Measurements from ENCODE around the gene IGLL5.

IGLL5 gene

GRCh38 chr22:22887621-22888503, at the start of gene IGLL5:
IGLL5 (plus strand) TSS chr22:22887816; CDS start chr22:22888054, 238 bp downstream.
- DNase-seq: no peak

- no peak for DNase-seq
Observed at GRCh38 chr22:22838148-22838786, 49.3 kb upstream of the IGLL5 start.

GRCh38 chr22:22839570-22840314, 47.9 kb upstream of the IGLL5 start:
- DNase-seq: no peak

- DNase-seq: no peak
Observed at GRCh38 chr22:22840780-22841179, 46.8 kb upstream of the IGLL5 start.

DNA sequence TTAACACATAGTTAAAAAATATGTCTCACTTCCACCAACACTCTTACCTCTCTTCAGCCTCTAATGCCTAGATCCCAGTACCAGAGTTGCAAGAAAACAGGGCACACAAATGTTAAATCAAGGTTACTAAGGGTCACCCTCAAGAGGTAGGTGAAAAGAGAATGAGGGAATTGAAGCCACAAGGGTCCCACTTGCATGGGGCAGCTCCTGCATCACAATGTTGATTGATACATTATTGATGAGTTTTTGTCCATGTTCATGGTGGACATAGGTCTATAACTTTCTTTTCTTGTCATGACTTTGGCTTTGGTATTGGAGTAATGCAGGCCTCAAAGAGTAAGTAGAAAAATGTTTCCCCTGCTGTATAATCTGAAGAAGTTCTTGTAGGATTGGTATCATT, 46.0 kb upstream of the IGLL5 start:
- no peak for DNase-seq

DNA sequence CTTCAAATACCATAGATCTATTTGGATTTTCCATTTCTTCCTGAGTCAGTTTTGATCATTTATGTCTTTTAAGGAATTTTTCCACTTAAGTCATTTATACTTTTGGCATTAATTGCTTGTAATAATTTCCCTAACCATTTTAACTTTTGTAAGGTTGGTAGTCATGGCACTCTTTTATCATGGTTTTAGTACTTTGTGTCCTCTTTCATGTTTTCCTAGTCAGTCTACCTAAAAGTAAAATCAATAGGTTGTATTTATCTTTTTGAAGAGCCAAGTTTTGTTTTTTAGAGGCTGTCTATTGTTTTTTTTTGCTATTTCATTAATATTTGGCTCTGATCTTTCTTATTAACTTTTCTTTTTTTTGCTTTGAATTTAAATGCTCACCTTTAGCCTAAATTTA, 45.5 kb upstream of the IGLL5 start:
- no peak for DNase-seq

DNA sequence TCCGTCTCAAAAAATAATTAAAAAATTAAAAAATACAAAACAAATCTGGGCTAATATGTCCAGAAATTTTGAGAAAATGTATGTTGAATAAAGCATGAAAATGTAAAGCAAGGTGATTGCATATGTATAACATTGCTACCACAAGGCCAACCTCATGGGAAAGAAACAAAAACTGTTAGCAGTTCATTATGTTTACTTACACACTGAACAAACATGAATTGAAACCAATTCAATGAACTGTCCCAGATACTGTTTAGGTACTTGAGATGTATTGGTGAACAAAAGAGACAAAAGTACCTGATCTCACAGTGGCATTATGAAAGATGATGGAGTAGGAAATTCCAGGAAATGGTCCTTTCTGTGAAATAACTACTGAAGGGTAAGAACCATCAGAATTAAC, 43.8 kb upstream of the IGLL5 start:
- no peak for DNase-seq

GRCh38 chr22:22847241-22847640, 40.4 kb upstream of the IGLL5 start:
- no peak for DNase-seq

DNA sequence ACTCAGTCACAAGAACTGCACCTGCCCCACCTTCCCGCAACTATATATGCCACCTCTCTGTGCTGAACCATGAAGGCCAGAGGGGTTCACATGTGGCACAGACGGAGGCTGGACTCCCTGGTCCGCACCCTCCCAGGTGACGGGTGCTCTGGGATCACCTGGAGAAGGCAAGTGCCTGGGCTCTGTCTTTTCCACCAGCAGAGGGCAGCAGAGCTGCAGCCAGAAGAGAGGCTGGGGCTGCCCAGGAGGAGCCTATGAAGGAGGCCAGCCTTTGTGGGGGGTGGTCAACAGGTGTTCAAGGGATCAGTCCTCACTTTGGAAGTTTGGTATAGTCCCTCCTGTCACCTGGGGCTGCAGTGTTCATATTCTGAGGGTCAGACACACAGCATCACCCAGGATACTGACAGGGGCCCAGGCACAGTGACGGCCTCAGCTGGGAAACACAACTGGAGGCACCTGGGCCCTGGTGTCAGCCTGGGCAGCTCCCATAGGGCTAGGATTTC, 39.2 kb upstream of the IGLL5 start:
- peak; percentile 38 for DNase-seq

GRCh38 chr22:22849640-22850610, 37.7 kb upstream of the IGLL5 start:
- DNase-seq: no peak

DNA sequence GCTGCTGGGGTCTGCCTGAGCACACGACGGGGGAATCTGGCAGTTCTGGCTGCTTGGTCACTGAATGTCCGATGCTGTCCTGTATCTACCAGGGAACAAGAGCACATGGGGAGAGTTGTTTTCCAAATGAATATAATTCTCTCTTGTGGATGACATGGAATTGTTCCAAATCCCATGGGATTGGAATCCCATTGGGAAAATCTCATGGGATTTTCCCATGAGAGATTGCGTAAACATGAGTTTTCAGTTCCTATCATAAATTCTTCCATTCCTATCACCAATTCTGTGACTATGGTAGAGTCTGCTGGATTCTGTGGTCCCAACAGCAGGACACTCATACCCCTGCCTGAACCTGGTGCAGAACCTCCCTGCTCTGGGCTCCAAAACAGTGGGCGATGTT, 35.6 kb upstream of the IGLL5 start:
- no peak for DNase-seq

GRCh38 chr22:22853713-22854112, 33.9 kb upstream of the IGLL5 start:
- no peak for DNase-seq

- DNase-seq: no peak
Observed at GRCh38 chr22:22854466-22854865, 33.1 kb upstream of the IGLL5 start.

DNA sequence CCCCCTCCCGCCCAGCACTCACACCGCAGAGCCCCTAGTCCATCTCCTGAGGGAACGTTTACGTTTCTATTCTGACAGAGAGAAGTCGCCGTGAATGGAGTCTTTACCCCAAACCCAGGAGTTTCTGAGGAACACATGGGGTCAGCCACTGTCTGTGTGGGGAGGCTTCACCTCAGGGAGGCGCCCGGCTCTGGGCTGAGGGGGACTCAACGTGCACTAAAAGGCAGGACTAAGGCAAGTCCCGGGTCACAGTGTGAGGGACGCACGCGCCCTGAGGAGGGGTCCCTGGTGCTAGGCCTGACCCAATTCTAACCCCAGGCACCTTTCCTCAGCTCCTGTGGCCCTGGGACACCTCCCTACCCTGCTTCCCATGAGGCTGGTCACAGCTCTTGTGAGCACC, 32.5 kb upstream of the IGLL5 start:
- DNase-seq: no peak

- DNase-seq: no peak
Observed at GRCh38 chr22:22855617-22856308, 31.9 kb upstream of the IGLL5 start.

DNA sequence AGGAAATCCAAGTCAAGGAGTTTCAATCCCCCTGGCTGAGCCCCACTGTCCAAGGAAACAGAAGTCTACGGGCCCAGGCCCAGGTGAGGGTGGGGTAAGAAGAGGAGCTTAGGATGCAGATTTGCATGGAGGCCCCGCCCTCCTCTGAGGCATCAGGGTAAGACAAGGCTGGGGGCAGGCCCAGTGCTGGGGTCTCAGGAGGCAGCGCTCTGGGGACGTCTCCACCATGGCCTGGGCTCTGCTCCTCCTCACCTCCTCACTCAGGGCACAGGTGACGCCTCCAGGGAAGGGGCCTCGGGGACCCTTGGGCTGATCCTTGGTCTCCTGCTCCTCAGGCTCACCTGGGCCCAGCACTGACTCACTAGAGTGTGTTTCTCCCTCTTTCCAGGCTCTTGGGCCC, 31.3 kb upstream of the IGLL5 start:
- no peak for DNase-seq

DNA sequence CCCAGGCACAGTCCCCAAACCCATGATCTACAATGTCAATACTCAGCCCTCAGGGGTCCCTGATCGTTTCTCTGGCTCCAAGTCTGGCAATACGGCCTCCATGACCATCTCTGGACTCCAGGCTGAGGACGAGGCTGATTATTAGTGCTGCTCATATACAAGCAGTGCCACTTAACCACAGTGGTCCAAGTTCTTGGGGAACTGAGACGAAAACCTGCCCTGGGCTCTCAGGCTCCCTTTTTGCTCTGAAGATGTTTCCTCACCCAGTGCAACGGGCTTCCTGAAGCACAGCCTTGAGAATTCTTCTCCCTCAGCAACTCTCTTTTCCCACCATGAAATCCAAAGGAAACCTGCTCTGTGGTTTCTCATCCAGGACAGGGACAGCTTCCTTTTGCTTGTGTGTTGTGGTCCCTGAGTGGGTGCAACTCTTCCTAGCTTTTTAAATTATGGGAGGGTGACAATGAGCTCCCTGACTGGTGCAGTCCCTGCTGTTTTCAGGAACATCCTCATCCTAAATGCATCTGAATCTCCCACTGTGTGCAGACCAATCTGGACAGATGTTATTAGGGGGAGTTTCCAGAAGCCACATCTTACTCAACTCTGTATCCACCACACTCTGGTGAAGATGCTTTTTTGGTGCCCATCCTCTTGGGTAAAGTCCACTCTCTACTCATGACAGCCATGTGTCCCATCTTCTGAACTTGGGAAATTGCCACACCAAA, 30.6 kb upstream of the IGLL5 start:
- no peak for DNase-seq

- DNase-seq: no peak
Observed at GRCh38 chr22:22857607-22858558, 29.7 kb upstream of the IGLL5 start.

- DNase-seq: no peak
Observed at GRCh38 chr22:22858559-22858937, 29.1 kb upstream of the IGLL5 start.

GRCh38 chr22:22863001-22863400, 24.6 kb upstream of the IGLL5 start:
- no peak for DNase-seq

All from midbrain (tissue), 1 donor.